Natural killer cell (primary cell): ENCODE data around the gene USP3. TPM values are rescaled to one million over a fixed set of nuclear protein-coding genes. Genes with fewer than 3 reads are reported as not detected.

Experiments used
- ATAC-seq, 3 donors: fragments of 150-1000 bp in 2 of 3; fragments of 200-7000 bp in 1 of 3; cut with Tn5 transposase; 1 replicate in 1 of 3; 2 replicates in 2 of 3; pipeline ENCODE4 v1.10.0; 2021; ENCODE audit warnings: mild to moderate bottlenecking in 2 of 3, moderate library complexity in 2 of 3
- DNase-seq, 2 donors: peaks; one replicate each; pipeline versions ENCODE4 v3.0.0 to v3.0.0-alpha.2; 2013 to 2021; ENCODE audit warnings: mixed read lengths in 1 of 2
- H3K27ac ChIP-seq: one replicate; pipeline ENCODE4 v1.5.1; 2013; ENCODE audit warnings: mild to moderate bottlenecking, low read length
- H3K27me3 ChIP-seq: one replicate; pipeline ENCODE4 v1.6.1; 2013; ENCODE audit warnings: low read length; ENCODE audit not compliant: control insufficient read depth, insufficient read depth
- H3K36me3 ChIP-seq: one replicate; pipeline ENCODE4 v1.6.1; 2013; ENCODE audit warnings: low read length; ENCODE audit not compliant: control insufficient read depth, insufficient read depth
- H3K4me1 ChIP-seq: one replicate; pipeline ENCODE4 v1.6.1; 2013; ENCODE audit warnings: low read length; ENCODE audit not compliant: control insufficient read depth, insufficient read depth
- H3K4me3 ChIP-seq: one replicate; pipeline ENCODE4 v1.5.1; 2013; ENCODE audit warnings: low read length
- H3K9me3 ChIP-seq: one replicate; pipeline ENCODE4 v1.6.1; 2013; ENCODE audit warnings: low read length; ENCODE audit not compliant: control insufficient read depth, insufficient read depth
- H3K27ac Mint-ChIP-seq, 2 donors: one replicate each; pipeline ENCODE4 v1.8.0; 2022; ENCODE audit warnings: mild to moderate bottlenecking in 2 of 2, mixed read lengths in 2 of 2, moderate library complexity in 1 of 2
- H3K27me3 Mint-ChIP-seq, 2 donors: one replicate each; pipeline ENCODE4 v1.8.0; 2022; ENCODE audit warnings: low read depth in 2 of 2, mixed read lengths in 2 of 2
- H3K36me3 Mint-ChIP-seq: one replicate; pipeline ENCODE4 v1.8.0; 2022; ENCODE audit warnings: mixed read lengths
- H3K4me1 Mint-ChIP-seq, 2 donors: one replicate each; pipeline ENCODE4 v1.8.0; 2022; ENCODE audit warnings: mixed read lengths in 2 of 2
- H3K4me3 Mint-ChIP-seq: one replicate; pipeline ENCODE4 v1.8.0; 2022; ENCODE audit warnings: mild to moderate bottlenecking, moderate library complexity, mixed read lengths
- H3K9me3 Mint-ChIP-seq, 2 donors: one replicate each; pipeline ENCODE4 v1.8.0; 2022; ENCODE audit warnings: mixed read lengths in 2 of 2
- CTCF ChIP-seq: fragments of 200-600 bp; IDR thresholded peaks from one replicate; pipeline ENCODE4 v1.8.0; 2022; ENCODE audit warnings: antibody characterized with exemption
- WGBS: methylation state at CpG from one replicate; pipeline ENCODE4 v1.1.7; 2013; ENCODE audit warnings: missing lambda C conversion rate; ENCODE audit not compliant: insufficient coverage; 5-methylcytosine and 5-hydroxymethylcytosine counted together
- intact Hi-C: fragments of 100-400 bp; cut with micrococcal nuclease; formaldehyde crosslinking; loops from one replicate; pipeline ENCODE4 v1.14.2; 2022
- total RNA-seq, 4 donors: library from RNA; stranded (reverse); fragments of 120-200 nt in 1 of 4; gene quantifications; one replicate each; pipeline versions ENCODE4 v1.2.3 to v1.2.4, GENCODE V29; 2013 to 2022

Gene USP3
- total RNA-seq, 3 donors from 2014 or later (not counting 1 experiment from before 2014, with no cell fraction given) = 163 to 187 (median 169) TPM

DNA sequence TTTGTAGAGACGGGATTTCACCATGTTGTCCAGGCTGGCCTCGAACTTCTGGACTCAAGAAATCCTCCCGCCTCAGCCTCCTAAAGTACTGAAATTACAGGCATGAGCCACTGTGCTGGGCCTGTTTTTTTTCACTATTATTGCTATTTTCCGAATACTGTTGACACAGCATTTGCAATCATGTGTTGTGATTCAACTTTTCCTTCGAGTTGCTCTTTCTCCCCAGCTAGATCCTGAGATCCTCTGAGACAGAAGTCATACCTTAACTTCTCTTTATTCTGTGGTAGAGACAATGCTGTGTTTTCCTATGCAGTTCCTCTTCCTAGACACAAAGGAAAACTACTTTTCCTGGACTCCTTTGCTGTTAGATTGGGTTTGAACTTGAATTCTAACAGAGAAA lies 46.4 kb upstream of the USP3 start:
- no peak overlapping the region for H3K4me3 Mint-ChIP-seq
- Histone ChIP-seq H3K27ac (no peak overlapping the region), H3K9me3 (no peaks in the 10 kb centered on the region), H3K4me3 (no peak overlapping the region), H3K36me3 (no peaks in the 10 kb centered on the region), H3K4me1 (no peaks in the 10 kb centered on the region), H3K27me3 (no peaks in the 10 kb centered on the region)
- DNase-seq (no peak), ATAC-seq (no peak)
- H3K36me3 Mint-ChIP-seq = no peaks in the 10 kb centered on the region
- H3K4me1 Mint-ChIP-seq = no peaks in the 10 kb centered on the region
- TF ChIP-seq CTCF = no peak
- WGBS = 86% methylated on average over 5 of the region's 5 CpGs
- intact Hi-C loops = no loop called here
- H3K27ac Mint-ChIP-seq = no peak overlapping the region
- H3K27me3 Mint-ChIP-seq = peaks cover 8 to 12% of the 10 kb centered on the region in 2 donors
- no peaks in the 10 kb centered on the region for H3K9me3 Mint-ChIP-seq

GRCh38 chr15:63458794-63459395 lies 45.5 kb upstream of the USP3 start:
- 83% methylated on average over 36 of the region's 36 CpGs for WGBS
- DNase-seq (no peak), ATAC-seq (no peak)
- Mint-ChIP-seq H3K4me1 (no peaks in the 10 kb centered on the region), H3K36me3 (no peaks in the 10 kb centered on the region), H3K27me3 (peaks cover 12 to 14% of the 10 kb centered on the region in 2 donors), H3K9me3 (no peaks in the 10 kb centered on the region), H3K4me3 (no peak overlapping the region), H3K27ac (no peak overlapping the region)
- TF ChIP-seq CTCF = no peak
- Histone ChIP-seq H3K4me1 (no peaks in the 10 kb centered on the region), H3K36me3 (no peaks in the 10 kb centered on the region), H3K27ac (no peak overlapping the region), H3K27me3 (no peaks in the 10 kb centered on the region), H3K9me3 (no peaks in the 10 kb centered on the region), H3K4me3 (no peak overlapping the region)
- intact Hi-C loops = no loop called here

DNA sequence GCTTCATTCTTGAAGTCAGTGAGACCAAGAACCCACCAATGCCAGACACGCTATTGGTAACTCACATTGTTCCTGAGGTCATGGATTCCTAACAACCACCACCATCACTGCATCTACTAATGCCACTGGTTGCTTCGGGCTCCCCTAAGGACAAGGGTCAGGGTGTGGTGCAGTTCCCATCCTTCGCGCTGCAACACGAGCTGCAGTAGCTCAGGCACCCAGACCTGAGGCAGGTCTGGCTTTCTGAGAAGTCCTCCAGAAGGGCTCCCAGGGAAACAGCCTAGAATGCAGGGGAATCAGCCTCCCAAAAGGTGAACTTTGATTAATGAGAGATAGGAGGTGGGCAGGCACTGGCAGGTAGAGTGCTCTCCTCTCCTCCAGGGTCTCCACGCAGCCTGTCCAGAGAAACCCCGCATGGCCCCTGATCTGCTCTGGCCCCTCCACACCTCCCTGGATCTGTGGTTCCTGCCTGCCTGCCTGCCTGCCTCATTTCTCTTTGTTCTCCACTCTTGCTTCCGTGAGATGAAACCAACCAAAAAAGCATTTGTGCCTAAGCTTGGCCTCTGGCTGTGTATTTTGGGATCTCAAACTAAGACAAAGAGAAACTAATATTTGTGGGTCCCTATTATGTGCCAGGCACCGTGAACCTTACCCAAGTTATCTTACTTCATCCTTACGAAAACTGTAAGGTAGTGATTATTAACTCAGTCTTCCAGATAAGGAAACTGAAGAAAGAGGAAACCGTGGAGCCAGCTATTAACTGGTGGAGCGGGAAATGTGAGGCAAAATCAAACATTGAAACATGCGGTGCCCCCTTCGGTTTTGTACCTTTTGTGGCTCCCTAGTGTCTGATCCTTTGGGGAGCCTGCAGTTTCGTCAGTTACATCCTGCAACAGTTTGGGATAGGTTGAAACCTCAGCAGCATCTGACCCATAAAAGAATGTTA lies 43.9 kb upstream of the USP3 start:
- Mint-ChIP-seq H3K27me3 (peaks cover 12 to 16% of the 10 kb centered on the region in 2 donors), H3K27ac (no peak overlapping the region), H3K4me1 (no peaks in the 10 kb centered on the region), H3K4me3 (no peak overlapping the region), H3K36me3 (no peaks in the 10 kb centered on the region), H3K9me3 (no peaks in the 10 kb centered on the region)
- DNase-seq = no peak
- WGBS = 85% methylated on average over 13 of the region's 15 CpGs
- Histone ChIP-seq H3K4me3 (no peak overlapping the region), H3K27me3 (no peaks in the 10 kb centered on the region), H3K36me3 (no peaks in the 10 kb centered on the region), H3K9me3 (no peaks in the 10 kb centered on the region), H3K4me1 (no peaks in the 10 kb centered on the region), H3K27ac (no peak overlapping the region)
- TF ChIP-seq CTCF = no peak
- intact Hi-C loops = no loop called here
- no peak for ATAC-seq
